Nephron (organoid): ENCODE measurements around the gene PRKAB2.

Experiments used
- H3K27ac Mint-ChIP-seq, 3 experiments: 2 replicates each; pipeline ENCODE4 v1.8.0; 2020; ENCODE audit warnings: mixed read lengths in 3 of 3, mild to moderate bottlenecking in 2 of 3, moderate library complexity in 1 of 3
- H3K27me3 Mint-ChIP-seq: 2 replicates; pipeline ENCODE4 v1.8.0; 2021; ENCODE audit warnings: low read depth, mild to moderate bottlenecking, moderate library complexity, mixed read lengths
- H3K36me3 Mint-ChIP-seq: 2 replicates; pipeline ENCODE4 v1.8.0; 2020; ENCODE audit warnings: low read depth, mixed read lengths
- H3K4me1 Mint-ChIP-seq: 2 replicates; pipeline ENCODE4 v1.8.0; 2020; ENCODE audit warnings: mixed read lengths
- H3K4me3 Mint-ChIP-seq, 3 experiments: 2 replicates each; pipeline ENCODE4 v1.8.0; 2020; ENCODE audit warnings: mild to moderate bottlenecking in 3 of 3, mixed read lengths in 3 of 3, moderate library complexity in 2 of 3
- H3K9me3 Mint-ChIP-seq: 2 replicates; pipeline ENCODE4 v1.8.0; 2020; ENCODE audit warnings: mixed read lengths
- TF ChIP-seq, protein P1 (sequence below), 3 experiments: fragments of 200-600 bp; sonication (generic); IDR thresholded peaks; one replicate each; pipeline ENCODE4 v1.5.0; 2021; ENCODE audit warnings: antibody characterized with exemption in 3 of 3; ENCODE audit not compliant: unreplicated experiment in 3 of 3

PRKAB2 gene, protein sequence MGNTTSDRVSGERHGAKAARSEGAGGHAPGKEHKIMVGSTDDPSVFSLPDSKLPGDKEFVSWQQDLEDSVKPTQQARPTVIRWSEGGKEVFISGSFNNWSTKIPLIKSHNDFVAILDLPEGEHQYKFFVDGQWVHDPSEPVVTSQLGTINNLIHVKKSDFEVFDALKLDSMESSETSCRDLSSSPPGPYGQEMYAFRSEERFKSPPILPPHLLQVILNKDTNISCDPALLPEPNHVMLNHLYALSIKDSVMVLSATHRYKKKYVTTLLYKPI

DNA sequence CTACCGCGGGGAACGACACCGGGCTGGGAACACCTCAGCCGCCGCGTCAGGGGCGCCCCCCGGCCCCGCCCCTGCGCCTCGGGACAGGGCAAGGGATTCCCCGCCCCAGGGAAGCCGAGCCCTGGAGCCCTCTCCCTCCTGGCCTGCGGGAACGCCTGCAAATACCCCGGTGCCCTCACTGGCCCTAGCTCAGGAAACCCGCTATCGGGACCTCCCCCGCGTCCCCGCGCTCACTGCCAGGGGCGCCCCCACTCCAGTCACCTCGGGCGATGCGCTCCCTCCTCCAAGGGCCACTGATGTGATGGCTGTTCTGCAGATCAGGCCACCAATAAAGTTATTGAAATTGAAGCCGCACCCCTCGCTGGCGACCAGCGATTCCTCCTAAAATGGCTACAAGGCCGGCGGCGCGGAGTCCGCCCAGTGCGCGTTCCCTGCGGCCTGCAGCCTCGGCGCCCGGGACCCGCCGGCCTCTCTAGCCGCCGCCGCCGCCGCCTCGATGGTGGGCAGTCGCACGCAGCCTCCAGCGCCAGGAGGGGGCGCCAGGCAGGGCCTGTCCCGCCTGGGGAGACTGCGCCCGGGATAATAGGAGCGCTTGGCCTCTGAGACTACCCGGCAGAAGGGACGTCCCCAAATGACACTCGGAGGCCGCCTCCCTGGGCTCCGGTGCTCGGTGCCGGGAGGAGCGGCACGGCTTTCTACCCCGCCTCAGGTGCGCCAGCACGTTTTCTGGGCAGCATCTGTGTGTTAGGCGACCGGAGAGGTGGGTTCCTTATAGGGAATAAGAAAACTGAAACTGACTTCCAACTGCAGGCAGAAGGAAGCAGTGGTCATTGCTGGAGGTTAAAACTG lies at the start of gene PRKAB2:
TSS of gene PRKAB2 (minus strand) at position 303 of the 849 bp plus-strand sequence. CDS start 326 bp downstream, outside the sequence.
- Mint-ChIP-seq H3K9me3 (peaks cover 7% of the 10 kb centered on the region), H3K36me3 (peaks cover 35% of the 10 kb centered on the region), H3K4me1 (peaks cover 50% of the 10 kb centered on the region), H3K27ac (peak within 1 kb of the TSS; percentile 99 to 100 (median 99)), H3K4me3 (peak within 1 kb of the TSS; percentile 97 to 100 (median 99)), H3K27me3 (no peaks in the 10 kb centered on the region)
- TF ChIP-seq, protein P1, sequence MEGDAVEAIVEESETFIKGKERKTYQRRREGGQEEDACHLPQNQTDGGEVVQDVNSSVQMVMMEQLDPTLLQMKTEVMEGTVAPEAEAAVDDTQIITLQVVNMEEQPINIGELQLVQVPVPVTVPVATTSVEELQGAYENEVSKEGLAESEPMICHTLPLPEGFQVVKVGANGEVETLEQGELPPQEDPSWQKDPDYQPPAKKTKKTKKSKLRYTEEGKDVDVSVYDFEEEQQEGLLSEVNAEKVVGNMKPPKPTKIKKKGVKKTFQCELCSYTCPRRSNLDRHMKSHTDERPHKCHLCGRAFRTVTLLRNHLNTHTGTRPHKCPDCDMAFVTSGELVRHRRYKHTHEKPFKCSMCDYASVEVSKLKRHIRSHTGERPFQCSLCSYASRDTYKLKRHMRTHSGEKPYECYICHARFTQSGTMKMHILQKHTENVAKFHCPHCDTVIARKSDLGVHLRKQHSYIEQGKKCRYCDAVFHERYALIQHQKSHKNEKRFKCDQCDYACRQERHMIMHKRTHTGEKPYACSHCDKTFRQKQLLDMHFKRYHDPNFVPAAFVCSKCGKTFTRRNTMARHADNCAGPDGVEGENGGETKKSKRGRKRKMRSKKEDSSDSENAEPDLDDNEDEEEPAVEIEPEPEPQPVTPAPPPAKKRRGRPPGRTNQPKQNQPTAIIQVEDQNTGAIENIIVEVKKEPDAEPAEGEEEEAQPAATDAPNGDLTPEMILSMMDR (IDR thresholded peaks at IDR 0.05; ENCODE audit: unreplicated experiment in 3 of 3): peak; percentile 91 to 99 (median 96)

DNA sequence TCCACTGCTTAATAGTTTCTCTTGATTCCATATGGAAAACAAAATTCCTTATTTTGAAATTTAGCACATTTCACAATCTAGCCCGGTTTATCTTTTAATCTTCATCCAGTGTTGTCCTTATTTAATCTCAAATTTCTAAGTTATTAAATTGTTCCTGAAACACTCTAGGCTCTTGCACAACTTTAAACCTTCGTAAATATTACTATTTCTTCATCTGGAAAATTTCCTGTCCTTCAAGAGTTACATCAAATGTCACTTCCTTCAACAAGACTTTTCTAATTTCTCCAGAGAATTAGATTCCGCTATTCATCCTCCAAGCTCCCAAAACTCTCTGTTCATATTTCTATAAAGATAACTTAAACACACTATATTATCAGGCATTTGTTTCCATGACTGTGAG lies 46.3 kb upstream of the PRKAB2 start:
- no peaks in the 10 kb centered on the region for H3K27me3 Mint-ChIP-seq
- TF ChIP-seq, protein P1 (IDR thresholded peaks at IDR 0.05; ENCODE audit: unreplicated experiment in 3 of 3): no peak
- no peaks in the 10 kb centered on the region for H3K36me3 Mint-ChIP-seq
- peaks cover 17% of the 10 kb centered on the region for H3K4me1 Mint-ChIP-seq
- no peak overlapping the region for H3K4me3 Mint-ChIP-seq
- no peaks in the 10 kb centered on the region for H3K9me3 Mint-ChIP-seq
- H3K27ac Mint-ChIP-seq: no peak overlapping the region

DNA sequence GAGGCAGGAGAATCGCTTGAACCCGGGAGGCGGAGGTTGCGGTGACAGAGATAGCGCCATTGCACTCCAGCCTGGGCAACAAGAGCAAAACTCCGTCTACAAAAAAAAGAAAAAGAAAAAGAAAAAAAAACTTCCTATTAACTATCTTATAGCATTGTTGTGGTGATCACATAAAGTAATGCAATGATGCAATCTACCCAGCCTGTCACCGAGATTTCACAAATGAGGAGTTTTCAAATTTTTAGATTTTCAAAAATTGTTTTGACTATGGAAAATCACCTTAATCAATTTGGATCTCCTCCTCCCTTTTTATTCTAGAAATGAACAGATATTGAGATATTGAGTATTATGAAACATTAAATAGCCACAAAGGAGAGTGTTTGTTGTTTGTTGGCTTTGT lies 44.9 kb upstream of the PRKAB2 start:
- Mint-ChIP-seq H3K27ac (no peak overlapping the region), H3K36me3 (no peaks in the 10 kb centered on the region), H3K27me3 (no peaks in the 10 kb centered on the region), H3K4me3 (no peak overlapping the region), H3K4me1 (peaks cover 15% of the 10 kb centered on the region), H3K9me3 (no peaks in the 10 kb centered on the region)
- TF ChIP-seq, protein P1 (IDR thresholded peaks at IDR 0.05; ENCODE audit: unreplicated experiment in 3 of 3): no peak

DNA sequence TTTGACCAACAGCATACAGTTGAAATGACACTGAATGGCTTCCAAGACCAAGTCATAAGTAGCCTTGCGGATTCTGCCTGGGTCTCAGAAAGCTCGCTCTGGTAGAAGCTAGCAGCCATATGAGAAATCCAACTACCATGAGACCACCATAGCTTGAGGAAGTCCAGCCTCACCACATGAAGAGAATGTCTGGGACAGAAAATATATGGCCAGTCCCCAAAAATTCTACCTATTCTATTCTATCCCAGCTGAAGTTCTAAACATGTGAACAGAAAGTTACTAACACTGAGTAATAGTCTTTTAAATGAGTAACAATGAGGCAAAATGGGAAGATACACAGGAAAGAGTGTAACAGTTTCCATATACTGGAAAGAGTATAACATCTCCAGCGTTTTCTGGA lies 43.9 kb upstream of the PRKAB2 start:
- TF ChIP-seq, protein P1 (IDR thresholded peaks at IDR 0.05; ENCODE audit: unreplicated experiment in 3 of 3): no peak
- no peak overlapping the region for H3K27ac Mint-ChIP-seq
- no peaks in the 10 kb centered on the region for H3K9me3 Mint-ChIP-seq
- H3K4me1 Mint-ChIP-seq: peaks cover 15% of the 10 kb centered on the region
- H3K4me3 Mint-ChIP-seq: no peak overlapping the region
- H3K36me3 Mint-ChIP-seq: no peaks in the 10 kb centered on the region
- H3K27me3 Mint-ChIP-seq: no peaks in the 10 kb centered on the region

DNA sequence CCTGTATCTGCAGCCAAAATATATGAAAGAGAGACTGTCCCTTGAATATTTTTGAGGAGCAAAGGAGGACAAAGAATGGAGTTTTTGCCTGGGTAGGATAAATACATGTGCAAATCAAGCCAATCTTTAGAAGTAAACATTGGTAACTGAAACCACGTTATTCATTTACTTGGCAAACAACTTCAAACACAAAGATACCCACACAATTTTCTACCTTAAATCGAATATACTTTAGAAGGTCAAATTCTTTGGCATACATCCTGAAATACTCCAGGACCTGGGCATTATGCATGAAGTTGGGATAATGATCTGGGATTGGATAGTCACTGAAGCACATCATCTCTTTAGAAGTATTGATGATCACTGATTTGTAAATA lies 43.3 kb upstream of the PRKAB2 start:
- TF ChIP-seq, protein P1 (IDR thresholded peaks at IDR 0.05; ENCODE audit: unreplicated experiment in 3 of 3): no peak
- Mint-ChIP-seq H3K27ac (peak overlapping the region in 1 of 3 experiments; percentile 74), H3K4me3 (no peak overlapping the region), H3K36me3 (no peaks in the 10 kb centered on the region), H3K4me1 (peaks cover 15% of the 10 kb centered on the region), H3K27me3 (no peaks in the 10 kb centered on the region), H3K9me3 (no peaks in the 10 kb centered on the region)
